Skeletal muscle cell (primary cell): ENCODE data around the gene ARIH2.
A peak's percentile ranks its signal among the peaks of the same experiment; 100 is the strongest.
"Not testable (repeated sequence)": the region's sequence is repeated elsewhere in the genome, so short reads cannot be mapped to it uniquely, and the experiment has no call there.

Experiments
- DNase-seq: peaks from one replicate; pipeline ENCODE4 v3.0.0-alpha.2; 2010; ENCODE audit warnings: low read depth
- H3K4me3 ChIP-seq: 2 replicates; pipeline ENCODE4 v1.5.1; 2011; ENCODE audit warnings: low read depth, mild to moderate bottlenecking, control low read depth, low read length, moderate library complexity

Gene ARIH2

DNA sequence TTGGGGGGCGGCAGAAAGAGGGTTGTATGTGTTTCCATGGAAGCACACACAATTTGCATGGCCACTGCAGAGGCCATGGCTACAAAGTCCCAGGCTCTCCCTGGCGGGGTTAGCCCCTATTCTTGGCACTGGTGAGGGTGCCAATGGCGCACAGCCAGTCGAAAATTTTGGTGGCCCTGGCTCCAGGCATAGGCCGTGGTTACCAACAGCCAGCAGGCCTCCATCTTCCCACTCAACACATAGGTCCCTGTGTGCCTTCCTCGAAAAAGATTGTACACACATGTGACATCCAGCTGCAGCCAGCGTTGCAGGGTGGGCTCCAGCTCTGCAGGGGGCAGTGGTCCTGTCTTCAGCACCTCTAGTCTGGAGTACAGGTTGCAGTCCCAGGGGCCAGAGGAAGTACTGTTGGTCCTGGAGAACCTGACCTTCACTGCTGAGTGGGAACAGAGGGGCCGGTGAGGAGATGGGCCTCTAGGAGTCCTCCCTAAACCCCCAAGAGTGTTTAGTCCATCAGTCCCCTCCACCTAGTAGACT, 78.5 kb downstream of the ARIH2 start:
- DNase-seq = no peak
- no peak overlapping the region for H3K4me3 ChIP-seq

DNA sequence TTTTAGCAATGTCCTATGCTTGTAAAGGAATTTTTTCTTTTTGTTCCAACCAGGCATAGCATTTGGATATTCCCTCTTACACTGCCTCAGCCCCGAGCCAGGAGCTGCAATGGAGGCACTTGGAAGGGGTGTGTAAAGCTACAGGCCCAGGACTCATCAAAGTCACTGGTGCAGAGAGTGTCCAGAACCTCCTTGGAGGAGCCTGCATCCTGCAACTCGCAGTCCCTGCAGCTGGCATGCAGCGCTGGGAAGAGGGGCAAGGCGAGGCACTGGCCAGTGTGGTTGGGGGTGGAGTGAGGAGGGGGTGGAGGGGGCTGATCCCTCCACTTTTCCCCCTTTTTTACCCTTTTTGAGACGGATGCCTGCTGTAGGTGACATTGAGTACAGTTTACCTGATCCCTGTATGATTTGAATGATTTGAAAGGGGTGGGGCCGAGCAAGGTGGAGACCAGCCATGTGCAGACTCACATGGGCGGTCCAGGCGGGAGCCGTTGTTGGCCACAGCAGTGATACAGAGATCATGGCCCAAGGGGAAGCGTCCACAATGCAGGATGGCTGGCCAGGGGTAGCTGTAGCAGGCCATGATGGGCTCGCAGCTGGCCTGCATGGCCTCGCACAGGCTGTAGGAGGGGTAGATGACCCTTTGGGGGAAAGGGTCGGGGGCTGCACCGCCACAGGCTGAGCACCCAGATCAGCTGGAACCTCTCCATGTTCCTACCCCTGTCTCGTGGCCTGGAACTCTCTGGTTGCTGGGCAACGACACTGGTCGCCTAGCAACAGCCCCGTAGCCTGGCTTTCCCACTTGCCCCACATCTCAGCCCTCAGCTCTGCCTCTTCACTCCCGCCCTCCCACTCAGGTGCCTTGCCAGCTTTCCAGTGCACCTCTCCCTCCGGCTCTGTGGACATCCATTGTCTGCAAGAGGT, 79.3 kb downstream of the ARIH2 start:
- DNase-seq = no peak
- H3K4me3 ChIP-seq = no peak overlapping the region

DNA sequence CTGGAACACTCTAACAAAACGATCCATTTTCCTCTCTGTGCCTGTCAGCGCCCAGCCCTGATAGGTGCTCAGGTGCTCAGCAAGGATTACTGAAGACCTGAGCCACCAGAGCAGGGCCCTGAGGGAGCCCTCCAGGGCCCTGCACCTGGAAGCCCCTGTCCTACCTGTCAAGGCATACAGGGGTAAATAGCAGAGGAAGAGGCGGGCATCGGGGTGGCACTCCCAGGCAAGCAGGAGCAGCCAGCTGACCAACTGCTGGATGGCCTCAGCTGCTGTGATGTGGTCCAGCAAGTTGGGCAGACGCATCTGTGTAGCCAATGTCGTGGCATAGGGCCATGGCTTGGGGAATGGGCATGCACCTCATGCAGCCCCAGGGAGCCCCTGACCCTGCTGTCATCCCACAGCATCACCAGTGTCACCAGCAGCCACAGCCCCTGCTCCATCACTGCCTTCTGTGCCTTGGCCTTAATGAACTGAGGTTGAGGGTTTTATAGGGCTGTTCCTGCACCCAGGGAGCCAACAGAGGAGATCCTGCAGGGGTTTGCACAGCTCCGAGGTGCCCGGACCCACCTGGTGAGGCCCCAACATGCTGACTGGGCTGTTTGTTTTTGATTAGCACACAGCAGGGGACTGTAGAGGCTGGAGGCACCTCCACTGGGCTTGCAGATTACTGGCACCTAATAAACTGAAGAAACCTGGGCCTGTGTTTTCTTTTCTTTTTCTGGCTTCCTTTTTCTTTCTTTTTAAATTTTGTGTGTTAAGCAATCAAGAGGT, 80.6 kb downstream of the ARIH2 start:
- H3K4me3 ChIP-seq = no peak overlapping the region
- no peak for DNase-seq

DNA sequence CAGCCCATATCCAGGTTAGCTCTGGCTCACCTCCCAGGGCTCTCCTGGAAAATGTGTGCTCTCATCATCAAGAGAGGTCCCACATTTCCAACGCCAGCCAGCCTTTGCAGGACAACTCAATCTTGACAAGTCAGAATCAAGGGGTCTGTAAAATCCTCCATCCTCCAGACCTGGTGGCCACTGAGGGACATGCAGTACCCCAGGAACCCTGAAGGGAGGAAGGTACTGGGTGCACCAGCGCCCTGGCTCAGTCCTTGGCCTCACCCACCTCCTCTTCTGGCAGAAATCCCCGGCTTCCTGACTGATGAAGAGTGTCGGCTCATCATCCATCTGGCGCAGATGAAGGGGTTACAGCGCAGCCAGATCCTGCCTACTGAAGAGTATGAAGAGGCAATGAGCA, 82.5 kb downstream of the ARIH2 start:
- DNase-seq = no peak
- no peak overlapping the region for H3K4me3 ChIP-seq

DNA sequence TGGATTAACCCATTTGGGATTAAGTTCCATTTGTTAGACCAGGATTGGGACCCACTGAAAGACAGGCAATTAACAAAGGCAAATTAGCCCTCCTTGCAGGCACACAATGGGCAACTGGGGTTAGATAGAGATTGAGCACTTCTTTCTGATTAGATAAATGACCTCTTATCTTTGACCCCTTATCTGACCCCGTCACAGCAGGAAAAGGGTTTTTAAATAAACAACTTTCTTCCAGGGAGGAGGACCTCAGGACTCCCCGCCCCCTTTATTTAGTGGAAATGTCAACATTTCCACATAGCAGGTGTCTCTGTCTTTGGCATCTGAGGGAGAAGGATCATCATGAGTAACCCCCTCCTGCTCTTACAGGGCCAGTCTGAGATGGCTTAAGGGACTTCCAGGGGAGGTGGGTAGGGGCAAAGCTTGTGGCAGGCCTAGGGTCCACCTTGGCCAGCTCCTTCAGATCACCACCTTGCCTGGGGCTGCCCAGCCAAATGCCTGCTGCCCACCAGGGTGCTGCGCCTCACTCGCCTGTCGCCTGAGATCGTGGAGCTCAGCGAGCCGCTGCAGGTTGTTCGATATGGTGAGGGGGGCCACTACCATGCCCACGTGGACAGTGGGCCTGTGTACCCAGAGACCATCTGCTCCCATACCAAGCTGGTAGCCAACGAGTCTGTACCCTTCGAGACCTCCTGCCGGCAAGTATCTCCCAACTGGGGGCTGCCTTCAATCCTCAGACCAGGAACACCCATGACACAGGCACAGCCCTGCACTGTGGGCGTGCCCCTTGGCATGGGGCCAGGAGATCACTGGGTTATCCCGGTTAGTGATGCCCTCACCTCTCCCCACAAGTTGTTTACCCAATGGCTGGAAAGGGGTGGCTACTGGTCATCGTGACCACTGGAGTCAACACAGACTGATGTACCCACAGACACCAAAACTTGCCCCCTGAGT, 86.0 kb downstream of the ARIH2 start:
- no peak for DNase-seq
- no peak overlapping the region for H3K4me3 ChIP-seq

DNA sequence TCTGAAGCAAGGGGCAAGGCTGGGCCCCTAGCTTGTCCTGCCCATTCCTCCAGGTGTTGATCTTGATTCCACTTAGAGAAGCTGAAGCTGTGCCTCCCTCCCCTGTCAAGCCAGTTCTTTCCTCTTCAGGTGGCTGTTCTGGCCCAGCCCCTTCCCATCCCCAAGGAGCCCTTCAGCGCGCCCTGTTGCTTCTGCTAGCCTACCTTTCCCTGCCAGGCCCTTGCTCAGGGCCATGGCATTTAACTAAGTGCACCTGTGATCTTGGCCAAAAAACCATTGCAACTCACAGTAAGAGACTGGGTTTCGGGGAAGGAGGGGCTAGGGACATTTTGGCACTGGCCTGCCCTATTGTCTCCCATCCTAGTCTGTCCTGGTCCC, 86.7 kb downstream of the ARIH2 start:
- no peak for DNase-seq
- no peak overlapping the region for H3K4me3 ChIP-seq

DNA sequence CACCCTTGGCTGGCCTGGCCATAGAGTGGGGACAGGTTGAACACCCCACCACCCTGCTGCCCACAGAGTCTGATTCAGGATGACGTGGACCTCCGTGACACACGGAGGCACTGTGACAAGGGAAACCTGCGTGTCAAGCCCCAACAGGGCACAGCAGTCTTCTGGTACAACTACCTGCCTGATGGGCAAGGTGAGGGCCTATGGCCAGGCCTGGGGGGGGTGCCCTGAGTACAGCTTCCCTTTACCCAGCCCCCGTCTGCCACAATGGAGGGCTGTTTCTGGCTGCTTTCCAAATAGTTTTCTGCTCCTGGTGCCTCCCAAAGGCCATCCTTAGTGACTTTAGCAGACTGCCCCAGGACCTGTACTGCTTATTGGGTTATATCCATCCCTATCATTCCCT, 87.4 kb downstream of the ARIH2 start:
- peak overlapping the region; percentile 92 for H3K4me3 ChIP-seq

DNA sequence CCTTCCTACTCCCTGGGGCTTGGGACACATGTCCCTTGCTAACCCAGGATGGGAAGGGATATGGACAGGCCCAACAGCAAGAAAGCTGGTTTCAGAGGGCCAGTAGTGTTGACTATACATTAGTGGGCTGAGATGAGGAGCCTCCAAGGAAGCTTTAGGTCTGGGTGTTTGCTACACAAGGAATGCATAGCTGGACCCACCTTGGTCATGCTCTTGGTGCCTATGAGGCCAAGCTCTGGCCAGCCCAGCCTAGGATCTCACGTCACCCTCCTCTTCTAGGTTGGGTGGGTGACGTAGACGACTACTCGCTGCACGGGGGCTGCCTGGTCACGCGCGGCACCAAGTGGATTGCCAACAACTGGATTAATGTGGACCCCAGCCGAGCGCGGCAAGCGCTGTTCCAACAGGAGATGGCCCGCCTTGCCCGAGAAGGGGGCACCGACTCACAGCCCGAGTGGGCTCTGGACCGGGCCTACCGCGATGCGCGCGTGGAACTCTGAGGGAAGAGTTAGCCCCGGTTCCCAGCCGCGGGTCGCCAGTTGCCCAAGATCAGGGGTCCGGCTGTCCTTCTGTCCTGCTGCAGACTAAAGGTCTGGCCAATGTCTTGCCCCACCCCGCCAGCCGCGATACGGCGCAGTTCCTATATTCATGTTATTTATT, 87.9 kb downstream of the ARIH2 start:
- H3K4me3 ChIP-seq = peak overlapping the region; percentile 92
- no peak for DNase-seq

More for the DNA sequence above, 87.4 kb downstream of the ARIH2 start:
- no peak for DNase-seq

DNA sequence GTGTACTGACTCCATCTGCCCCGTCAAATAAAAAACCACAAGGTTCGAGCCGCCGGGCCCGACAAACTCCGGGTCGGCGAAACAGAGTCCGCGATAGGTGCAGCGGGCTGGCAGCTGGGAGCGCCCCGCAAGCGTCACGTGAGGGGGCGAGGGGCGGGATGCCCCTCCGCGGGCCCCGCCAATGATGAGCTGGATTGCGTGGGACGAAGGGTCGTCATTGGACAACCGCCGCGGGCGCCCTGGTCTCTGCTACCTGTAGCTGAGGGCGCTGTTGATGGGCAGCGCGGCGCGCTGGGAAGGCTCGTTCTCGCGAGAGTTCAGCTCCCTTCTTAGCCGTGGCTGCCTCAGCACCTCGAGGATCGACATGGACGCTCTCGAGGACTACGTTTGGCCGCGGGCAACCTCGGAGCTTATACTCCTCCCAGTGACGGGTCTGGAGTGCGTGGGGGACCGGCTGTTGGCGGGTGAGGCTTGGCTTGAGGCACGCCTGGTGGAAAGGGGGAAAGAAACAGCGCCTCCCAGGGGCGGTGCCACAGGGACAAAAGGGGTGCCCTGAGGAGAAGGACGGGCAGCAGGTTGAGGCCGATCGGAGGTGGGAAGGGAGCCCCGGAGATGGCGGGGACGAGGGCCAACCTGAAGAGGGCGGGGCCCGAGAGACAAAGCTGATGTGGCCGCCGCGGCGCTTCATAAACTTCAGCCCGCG, 88.6 kb downstream of the ARIH2 start, which contains the start of gene WDR6:
WDR6 (plus strand) TSS at position 324 of the 703 bp plus-strand sequence; CDS start at position 365, 41 bp downstream.
- peak; percentile 94 for DNase-seq
- H3K4me3 ChIP-seq = peak within 1 kb of the TSS; percentile 92

DNA sequence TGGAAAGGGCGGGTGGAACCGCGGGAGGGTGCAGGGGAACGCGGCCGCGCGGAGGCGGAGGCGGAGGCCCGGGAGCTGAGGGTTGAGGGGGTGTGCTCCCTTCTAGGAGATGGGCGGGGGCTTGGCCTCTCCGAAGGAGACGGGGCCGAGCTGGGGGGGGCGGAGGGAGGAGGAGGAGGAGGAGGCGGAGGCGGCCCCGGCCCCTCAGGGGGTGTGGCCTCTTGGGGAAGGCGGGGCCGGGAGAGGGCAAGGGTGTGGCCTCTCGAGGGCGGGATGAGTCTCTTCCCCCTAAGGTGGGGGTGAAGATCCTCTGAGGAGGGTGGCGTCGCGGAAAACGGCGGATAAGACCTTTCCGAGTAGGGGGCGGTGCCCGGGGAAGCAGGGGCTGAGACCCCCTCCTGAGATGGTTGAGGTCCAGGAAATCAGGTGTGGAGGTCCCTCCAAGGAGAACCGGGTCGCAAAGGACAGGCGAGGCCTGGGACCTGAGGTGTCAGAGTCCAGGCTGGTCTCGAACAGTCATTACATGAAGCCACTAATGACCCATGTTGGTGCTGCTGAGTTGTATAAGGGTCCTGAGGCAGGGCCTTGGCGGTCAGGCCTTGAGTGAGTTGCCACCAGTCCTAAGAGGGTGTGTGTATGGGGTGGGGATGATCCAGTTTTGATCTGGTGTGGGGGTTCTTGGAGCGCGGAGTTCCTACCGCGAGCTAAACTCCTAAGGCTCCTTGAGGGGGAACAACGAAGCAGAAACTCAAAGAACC, 89.3 kb downstream of the ARIH2 start:
- DNase-seq = peak; percentile 48
- peak overlapping the region; percentile 92 for H3K4me3 ChIP-seq

DNA sequence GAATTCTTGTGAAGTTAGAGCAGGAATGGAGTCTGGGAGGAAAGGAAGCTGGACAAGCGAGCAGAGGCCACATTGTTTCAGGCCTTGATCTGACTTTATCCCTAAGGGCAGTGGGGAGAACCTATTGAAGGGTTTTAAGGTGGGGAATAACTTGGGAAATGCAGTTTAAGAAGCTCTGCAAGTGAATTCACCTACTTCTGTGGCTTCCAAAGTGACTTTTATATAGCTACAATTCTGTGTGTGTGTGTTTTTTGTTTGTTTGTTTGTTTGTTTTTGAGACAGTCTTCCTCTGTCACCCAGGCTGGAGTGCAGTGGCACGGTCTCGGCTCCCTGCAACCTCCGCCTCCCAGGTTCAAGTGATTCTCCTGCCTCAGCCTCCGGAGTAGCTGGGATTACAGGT, 90.0 kb downstream of the ARIH2 start:
- H3K4me3 ChIP-seq = peak overlapping the region; percentile 92
- DNase-seq = not testable (repeated sequence)

DNA sequence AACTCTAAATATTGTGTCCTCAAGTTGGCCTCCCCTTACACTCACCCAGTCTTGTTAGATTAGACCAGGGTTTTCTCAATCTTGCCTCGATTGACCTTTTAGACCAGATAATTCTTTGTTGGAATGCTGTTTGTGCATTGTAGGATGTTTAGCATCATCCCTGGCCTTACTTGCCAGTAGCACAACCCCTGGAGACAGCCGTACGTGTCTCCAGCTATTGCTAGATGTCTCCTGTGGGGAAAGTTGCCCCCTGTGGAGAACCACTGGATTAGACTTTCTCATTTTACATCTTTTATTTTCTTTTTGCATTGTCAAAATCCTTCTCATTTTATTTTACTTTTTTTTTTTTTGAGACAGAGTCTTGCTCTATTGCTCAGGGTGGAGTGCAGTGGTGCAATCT, 90.8 kb downstream of the ARIH2 start:
- no peak for DNase-seq
- no peak overlapping the region for H3K4me3 ChIP-seq

DNA sequence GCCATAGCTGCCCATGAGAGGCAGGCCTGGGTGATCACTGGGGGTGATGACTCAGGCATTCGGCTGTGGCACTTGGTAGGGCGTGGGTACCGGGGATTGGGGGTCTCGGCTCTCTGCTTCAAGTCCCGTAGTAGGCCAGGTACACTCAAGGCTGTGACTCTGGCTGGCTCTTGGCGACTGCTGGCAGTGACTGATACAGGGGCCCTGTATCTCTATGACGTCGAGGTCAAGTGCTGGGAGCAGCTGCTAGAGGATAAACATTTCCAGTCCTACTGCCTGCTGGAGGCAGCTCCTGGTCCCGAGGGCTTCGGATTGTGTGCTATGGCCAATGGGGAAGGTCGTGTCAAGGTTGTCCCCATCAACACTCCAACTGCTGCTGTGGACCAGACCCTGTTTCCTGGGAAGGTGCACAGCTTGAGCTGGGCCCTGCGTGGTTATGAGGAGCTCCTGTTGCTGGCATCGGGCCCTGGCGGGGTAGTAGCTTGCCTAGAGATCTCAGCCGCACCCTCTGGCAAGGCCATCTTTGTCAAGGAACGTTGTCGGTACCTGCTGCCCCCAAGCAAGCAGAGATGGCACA, 93.9 kb downstream of the ARIH2 start:
- H3K4me3 ChIP-seq = no peak overlapping the region

DNA sequence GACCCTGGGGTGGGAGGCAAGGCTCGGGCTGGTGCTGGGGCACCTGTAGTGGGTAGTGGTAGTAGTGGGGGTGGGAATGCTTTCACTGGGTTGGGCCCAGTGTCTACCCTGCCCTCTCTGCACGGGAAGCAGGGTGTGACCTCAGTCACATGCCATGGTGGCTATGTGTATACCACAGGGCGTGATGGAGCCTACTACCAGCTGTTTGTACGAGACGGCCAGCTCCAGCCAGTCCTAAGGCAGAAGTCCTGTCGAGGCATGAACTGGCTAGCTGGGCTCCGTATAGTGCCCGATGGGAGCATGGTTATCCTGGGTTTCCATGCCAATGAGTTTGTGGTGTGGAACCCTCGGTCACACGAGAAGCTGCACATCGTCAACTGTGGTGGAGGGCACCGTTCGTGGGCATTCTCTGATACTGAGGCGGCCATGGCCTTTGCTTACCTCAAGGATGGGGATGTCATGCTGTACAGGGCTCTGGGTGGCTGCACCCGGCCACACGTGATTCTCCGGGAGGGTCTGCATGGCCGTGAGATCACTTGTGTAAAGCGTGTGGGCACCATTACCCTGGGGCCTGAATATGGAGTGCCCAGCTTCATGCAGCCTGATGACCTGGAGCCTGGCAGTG, 94.6 kb downstream of the ARIH2 start:
- H3K4me3 ChIP-seq = no peak overlapping the region
- no peak for DNase-seq

More for the DNA sequence above, 93.9 kb downstream of the ARIH2 start:
- DNase-seq = no peak

DNA sequence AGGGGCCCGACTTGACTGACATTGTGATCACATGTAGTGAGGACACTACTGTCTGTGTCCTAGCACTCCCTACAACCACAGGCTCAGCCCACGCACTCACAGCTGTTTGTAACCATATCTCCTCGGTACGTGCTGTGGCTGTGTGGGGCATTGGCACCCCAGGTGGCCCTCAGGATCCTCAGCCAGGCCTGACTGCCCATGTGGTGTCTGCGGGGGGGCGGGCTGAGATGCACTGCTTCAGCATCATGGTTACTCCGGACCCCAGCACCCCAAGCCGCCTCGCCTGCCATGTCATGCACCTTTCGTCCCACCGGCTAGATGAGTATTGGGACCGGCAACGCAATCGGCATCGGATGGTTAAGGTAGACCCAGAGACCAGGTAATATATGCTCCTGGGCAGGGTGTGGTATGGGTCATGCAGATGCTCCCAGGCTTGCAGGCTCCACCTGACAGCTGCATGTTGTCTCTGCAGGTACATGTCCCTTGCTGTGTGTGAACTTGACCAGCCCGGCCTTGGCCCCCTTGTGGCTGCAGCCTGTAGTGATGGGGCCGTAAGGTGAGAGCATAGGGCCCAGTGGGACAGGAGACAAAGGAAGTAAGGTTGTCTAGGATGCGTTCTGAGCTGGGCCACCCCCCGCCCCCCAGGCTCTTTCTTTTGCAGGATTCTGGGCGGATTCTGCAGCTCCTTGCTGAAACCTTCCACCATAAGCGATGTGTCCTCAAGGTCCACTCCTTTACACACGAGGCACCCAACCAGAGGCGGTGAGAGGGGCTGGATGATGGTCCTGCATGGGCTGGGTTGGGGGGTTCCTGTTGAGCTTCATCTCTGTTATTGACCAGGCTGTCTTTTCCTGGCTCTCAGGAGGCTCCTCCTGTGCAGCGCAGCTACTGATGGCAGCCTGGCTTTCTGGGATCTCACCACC, 95.4 kb downstream of the ARIH2 start:
- H3K4me3 ChIP-seq = no peak overlapping the region
- DNase-seq = no peak

DNA sequence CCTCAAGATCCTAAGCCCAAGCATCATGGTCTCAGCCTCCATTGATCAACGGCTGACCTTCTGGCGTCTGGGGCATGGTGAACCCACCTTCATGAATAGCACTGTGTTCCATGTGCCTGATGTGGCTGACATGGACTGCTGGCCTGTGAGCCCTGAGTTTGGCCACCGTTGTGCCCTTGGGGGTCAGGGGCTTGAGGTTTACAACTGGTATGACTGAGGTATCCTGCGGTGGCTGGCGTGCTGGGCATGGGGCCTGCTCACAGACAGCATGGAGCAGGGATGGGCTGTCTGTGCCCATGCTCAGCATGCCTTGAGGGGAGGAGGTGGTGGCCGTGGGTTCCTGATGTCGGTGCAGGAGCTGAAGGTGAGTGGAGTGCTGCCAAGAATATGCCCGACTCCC, 96.4 kb downstream of the ARIH2 start:
- DNase-seq = no peak
- no peak overlapping the region for H3K4me3 ChIP-seq
